BE2C (cell line): ENCODE results near the gene ESRRB.
A peak's percentile ranks its signal among the peaks of the same experiment; 100 is the strongest.

Experiments
- DNase-seq: peaks from one replicate; pipeline ENCODE4 v3.0.0-alpha.2; 2020
- H3K27me3 ChIP-seq: fragments of 250-450 bp; sonication (Bioruptor Pico); 2 replicates; pipeline ENCODE4 v1.5.1; 2020; ENCODE audit warnings: mild to moderate bottlenecking
- H3K36me3 ChIP-seq: fragments of 250-450 bp; sonication (Bioruptor Pico); 2 replicates; pipeline ENCODE4 v1.5.1; 2020; ENCODE audit warnings: mild to moderate bottlenecking
- H3K4me1 ChIP-seq: fragments of 250-450 bp; sonication (Bioruptor Pico); 2 replicates; pipeline ENCODE4 v1.5.1; 2020
- H3K4me3 ChIP-seq: 2 replicates; pipeline ENCODE4 v1.5.1; 2011; ENCODE audit warnings: low read depth, low read length
- H3K9me3 ChIP-seq: fragments of 250-450 bp; sonication (Bioruptor Pico); 2 replicates; pipeline ENCODE4 v1.5.1; 2020
- CTCF ChIP-seq: IDR thresholded peaks from 2 replicates; pipeline ENCODE4 v1.5.1; 2012; ENCODE audit warnings: mild to moderate bottlenecking, low read depth, low read length

The ESRRB gene

DNA sequence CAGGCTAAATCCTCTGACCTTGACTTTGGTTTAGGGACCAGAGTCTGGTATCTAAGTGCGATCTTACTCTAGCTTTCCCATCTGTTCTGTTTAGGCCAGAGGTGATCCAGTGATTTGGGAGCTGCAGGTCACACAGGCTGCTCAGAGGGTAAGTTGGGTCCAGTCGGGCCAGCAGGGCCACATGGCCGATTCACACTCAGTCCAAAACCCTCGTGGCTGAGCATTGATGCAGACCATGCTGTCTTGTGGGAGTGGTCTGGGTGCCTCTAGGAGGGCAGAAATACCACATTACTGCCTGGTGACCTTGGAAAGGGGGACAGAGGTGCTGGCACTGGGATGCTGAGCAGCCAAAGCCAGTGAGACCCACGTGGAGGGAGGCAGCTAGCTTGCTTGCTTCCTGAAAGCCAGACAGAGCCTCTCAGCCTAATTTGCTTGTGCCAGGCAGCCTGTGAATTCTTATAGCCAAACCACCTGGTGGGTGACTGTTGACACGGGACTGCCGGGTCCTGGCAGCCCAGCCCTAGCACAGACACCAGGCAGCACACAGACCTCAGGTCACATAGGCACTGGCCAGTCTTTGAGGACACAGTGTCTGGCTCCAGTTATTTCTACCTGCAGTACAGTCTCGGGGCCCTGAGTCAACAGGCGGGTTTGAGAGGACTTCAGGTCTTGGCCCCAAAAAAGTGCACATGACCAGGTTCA is 31.7 kb downstream of the ESRRB start:
- H3K9me3 ChIP-seq, result no peaks in the 10 kb centered on the region
- no peak overlapping the region for H3K4me3 ChIP-seq
- TF ChIP-seq CTCF, result no peak
- no peaks in the 10 kb centered on the region for H3K27me3 ChIP-seq
- no peaks in the 10 kb centered on the region for H3K4me1 ChIP-seq
- no peak for DNase-seq
- no peaks in the 10 kb centered on the region for H3K36me3 ChIP-seq

- no peaks in the 10 kb centered on the region; the same call in 1 of the 2 replicates for H3K4me1 ChIP-seq
- no peak for TF ChIP-seq CTCF
- no peak overlapping the region for H3K4me3 ChIP-seq
- 0 out of 2 replicates have a peak, but pooled peaks cover 5% of the 10 kb centered on the region for H3K27me3 ChIP-seq
- H3K36me3 ChIP-seq, result no peaks in the 10 kb centered on the region
- DNase-seq, result no peak
- no peaks in the 10 kb centered on the region for H3K9me3 ChIP-seq
Observed at GRCh38 chr14:76408877-76409276, 32.9 kb downstream of the ESRRB start.

- DNase-seq, result no peak
- no peak for TF ChIP-seq CTCF
- Histone ChIP-seq H3K36me3 (no peaks in the 10 kb centered on the region), H3K4me1 (no peaks in the 10 kb centered on the region; the same call in 1 of the 2 replicates), H3K27me3 (0 out of 2 replicates have a peak, but pooled peaks cover 5% of the 10 kb centered on the region), H3K9me3 (no peaks in the 10 kb centered on the region), H3K4me3 (no peak overlapping the region)
Observed at GRCh38 chr14:76412501-76412900, 36.6 kb downstream of the ESRRB start.

- Histone ChIP-seq H3K4me3 (no peak overlapping the region), H3K36me3 (no peaks in the 10 kb centered on the region), H3K4me1 (no peaks in the 10 kb centered on the region; the same call in 1 of the 2 replicates), H3K9me3 (no peaks in the 10 kb centered on the region), H3K27me3 (0 out of 2 replicates have a peak, but pooled peaks cover 5% of the 10 kb centered on the region)
- TF ChIP-seq CTCF, result no peak
- no peak for DNase-seq
Observed at GRCh38 chr14:76413106-76413961, 37.4 kb downstream of the ESRRB start.

DNA sequence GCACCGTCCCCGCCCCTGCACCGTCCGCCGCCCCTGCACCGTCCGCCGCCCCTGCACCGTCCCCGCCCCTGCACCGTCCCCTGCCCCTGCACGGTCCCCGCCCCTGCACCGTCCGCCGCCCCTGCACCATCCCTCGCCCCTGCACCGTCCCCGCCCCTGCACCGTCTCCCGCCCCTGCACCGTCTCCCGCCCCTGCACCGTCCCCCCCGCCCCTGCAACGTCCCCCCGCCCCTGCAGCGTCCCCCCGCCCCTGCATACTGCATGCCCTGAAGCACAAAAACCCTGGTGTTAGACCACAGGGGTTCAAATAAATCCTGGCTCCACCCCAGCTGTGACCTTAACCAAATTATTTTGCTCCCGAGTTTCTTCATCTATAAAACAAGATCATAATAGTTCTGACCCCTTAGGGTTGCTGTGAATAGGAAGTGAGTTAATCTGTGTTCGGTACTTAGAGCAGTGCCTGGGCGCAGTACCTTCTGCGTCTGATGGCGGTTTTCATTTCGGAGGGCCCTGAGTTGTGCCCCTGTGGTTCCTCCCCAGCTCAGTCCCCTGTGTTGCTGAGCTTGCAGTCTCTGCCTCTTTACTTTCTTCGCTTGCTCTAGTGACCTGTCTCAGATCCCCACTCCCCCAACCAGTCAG is 38.1 kb downstream of the ESRRB start:
- H3K36me3 ChIP-seq, result no peaks in the 10 kb centered on the region
- 0 out of 2 replicates have a peak, but pooled peaks cover 5% of the 10 kb centered on the region for H3K27me3 ChIP-seq
- H3K9me3 ChIP-seq, result no peaks in the 10 kb centered on the region
- no peak for DNase-seq
- H3K4me1 ChIP-seq, result no peaks in the 10 kb centered on the region; the same call in 1 of the 2 replicates
- no peak for TF ChIP-seq CTCF
- H3K4me3 ChIP-seq, result peak overlapping the region; percentile 28
